NB4 (cell line): ENCODE data around the gene YLPM1.
A peak's percentile ranks its signal among the peaks of the same experiment; 100 is the strongest.

Experiments used
- DNase-seq: peaks from one replicate; pipeline ENCODE4 v3.0.0; 2010; ENCODE audit warnings: low read depth
- H3K4me3 ChIP-seq: one replicate; pipeline ENCODE4 v1.5.1; 2011; ENCODE audit warnings: mild to moderate bottlenecking, low read depth, low read length, moderate library complexity
- MYC ChIP-seq: IDR thresholded peaks from 2 replicates; pipeline ENCODE4 v1.6.1; 2011; ENCODE audit warnings: low read depth, low read length
- POLR2A ChIP-seq: IDR thresholded peaks from 2 replicates; pipeline ENCODE4 v1.6.1; 2011; ENCODE audit warnings: mild to moderate bottlenecking; ENCODE audit not compliant: insufficient read length; ENCODE audit errors: extremely low read depth
- TF ChIP-seq, protein P1 (sequence below): IDR thresholded peaks from one replicate; pipeline ENCODE4 v1.5.1; 2012; ENCODE audit warnings: low read depth, low read length
- TF ChIP-seq, protein P2 (sequence below): IDR thresholded peaks from 2 replicates; pipeline ENCODE4 v1.6.1; 2011; ENCODE audit warnings: low read depth, low read length

Gene YLPM1

DNA sequence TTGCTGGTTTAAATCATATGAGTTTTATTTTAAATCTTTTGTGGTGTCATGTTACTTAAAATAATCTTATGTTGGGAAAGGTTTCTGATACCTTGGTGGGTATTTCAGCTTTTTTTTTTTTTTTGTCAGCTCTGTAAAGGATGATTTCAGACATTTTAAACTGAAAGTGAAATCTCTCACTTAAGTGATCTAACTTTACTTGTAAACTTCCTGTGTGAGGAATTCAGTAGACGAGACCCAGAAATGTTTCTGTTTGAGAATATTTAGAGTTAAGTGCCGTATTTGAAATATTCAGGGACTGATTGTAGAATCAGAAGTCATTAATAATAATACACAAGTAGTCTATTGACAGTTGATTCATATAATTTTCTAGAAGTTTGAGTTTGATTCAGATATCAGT, 75.0 kb downstream of the YLPM1 start:
- no peak for DNase-seq
- H3K4me3 ChIP-seq = no peak overlapping the region
- TF ChIP-seq, protein P1, sequence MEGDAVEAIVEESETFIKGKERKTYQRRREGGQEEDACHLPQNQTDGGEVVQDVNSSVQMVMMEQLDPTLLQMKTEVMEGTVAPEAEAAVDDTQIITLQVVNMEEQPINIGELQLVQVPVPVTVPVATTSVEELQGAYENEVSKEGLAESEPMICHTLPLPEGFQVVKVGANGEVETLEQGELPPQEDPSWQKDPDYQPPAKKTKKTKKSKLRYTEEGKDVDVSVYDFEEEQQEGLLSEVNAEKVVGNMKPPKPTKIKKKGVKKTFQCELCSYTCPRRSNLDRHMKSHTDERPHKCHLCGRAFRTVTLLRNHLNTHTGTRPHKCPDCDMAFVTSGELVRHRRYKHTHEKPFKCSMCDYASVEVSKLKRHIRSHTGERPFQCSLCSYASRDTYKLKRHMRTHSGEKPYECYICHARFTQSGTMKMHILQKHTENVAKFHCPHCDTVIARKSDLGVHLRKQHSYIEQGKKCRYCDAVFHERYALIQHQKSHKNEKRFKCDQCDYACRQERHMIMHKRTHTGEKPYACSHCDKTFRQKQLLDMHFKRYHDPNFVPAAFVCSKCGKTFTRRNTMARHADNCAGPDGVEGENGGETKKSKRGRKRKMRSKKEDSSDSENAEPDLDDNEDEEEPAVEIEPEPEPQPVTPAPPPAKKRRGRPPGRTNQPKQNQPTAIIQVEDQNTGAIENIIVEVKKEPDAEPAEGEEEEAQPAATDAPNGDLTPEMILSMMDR = no peak
- TF ChIP-seq, protein P2, sequence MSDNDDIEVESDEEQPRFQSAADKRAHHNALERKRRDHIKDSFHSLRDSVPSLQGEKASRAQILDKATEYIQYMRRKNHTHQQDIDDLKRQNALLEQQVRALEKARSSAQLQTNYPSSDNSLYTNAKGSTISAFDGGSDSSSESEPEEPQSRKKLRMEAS = no peak
- TF ChIP-seq POLR2A (no peak), MYC (no peak)

DNA sequence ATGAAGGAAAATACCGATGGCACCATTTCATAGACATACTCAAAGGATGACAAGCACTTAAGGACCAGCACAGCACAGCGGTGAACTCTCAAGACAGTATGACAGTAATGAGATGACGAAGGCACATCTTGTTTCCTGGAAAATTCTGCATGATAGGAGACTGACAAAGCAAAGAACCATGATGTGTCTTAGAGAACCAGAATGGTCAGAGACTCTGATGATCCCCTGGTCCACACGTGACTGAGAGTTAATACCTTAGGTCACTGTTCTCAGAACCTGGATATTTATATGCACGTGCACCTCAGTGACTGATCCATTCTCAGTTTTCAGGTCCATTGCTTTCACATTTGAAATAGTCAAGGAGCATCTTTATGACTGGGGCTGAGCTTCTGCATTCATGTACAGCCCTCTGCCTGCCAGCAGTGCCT, 77.5 kb downstream of the YLPM1 start:
- no peak overlapping the region for H3K4me3 ChIP-seq
- DNase-seq = no peak
- TF ChIP-seq MYC (no peak), POLR2A (no peak)
- TF ChIP-seq, protein P1 = no peak
- TF ChIP-seq, protein P2 = no peak

DNA sequence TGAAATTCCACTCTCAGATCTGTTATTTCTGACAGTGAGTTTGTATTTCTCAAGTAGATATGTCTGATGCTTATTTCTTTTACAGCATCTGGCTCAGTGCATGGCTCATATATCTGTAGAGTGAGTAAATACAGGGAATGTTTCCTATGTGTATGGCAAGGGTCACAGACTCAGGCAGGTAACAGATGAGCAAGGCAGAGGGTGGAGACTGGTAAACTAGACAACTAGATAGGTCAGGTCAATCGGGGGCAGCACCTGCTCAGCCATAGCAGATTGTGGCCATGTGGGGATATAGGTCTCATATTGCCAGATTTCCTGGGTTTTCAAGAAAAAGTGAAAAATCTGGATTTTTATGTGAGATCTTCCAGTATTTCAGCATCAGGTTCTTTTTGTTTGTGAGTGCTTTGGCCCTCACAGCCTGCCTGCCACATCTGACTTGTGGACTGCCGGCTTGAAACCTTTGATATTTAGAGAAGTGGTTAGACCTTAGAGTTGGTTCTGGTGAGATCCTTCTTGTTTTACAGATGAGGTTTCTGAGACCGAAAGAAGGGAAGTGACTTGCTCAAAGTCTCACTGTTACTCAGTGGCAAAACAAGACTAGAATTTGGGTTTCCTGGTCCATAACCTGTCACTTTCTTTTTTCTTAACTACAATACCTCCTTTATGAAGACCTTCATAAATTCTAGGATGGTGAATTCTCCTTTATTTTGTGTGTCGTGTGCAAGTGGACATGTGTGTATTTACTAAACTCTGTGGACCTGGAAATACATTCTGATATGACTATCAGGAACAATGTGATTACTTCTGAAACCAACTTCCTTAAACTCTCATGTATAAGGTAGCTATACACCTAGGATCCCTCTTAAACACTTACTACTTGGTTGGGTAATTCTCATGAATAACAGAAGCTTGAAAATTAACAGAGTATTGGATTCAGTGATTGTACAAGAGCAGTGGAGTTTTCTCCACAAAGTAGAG, 78.4 kb downstream of the YLPM1 start:
- TF ChIP-seq POLR2A (no peak), MYC (no peak)
- TF ChIP-seq, protein P2 = no peak
- TF ChIP-seq, protein P1 = no peak
- DNase-seq = peak; percentile 24
- no peak overlapping the region for H3K4me3 ChIP-seq

DNA sequence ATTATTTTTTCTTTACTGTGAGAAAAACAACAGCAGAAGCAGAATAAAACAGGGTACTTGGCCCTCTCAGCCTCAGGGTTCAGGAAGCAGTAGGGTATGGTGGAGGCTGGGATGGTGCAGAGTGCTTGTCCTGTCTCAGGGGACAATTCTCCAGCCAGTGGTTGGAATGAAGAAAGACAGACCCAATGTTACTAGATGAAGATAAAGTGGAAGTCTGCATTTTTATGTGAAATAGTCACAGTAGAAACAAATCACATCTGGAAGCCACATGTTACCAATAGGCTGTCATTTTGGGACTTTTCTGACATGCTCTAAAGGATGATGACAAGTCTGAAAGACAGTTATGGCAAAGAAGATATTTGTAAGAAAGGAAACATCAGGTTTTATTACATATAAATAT, 80.5 kb downstream of the YLPM1 start:
- no peak for DNase-seq
- H3K4me3 ChIP-seq = no peak overlapping the region
- TF ChIP-seq MYC = no peak
- no peak for TF ChIP-seq POLR2A
- TF ChIP-seq, protein P2 = no peak
- TF ChIP-seq, protein P1 = no peak

DNA sequence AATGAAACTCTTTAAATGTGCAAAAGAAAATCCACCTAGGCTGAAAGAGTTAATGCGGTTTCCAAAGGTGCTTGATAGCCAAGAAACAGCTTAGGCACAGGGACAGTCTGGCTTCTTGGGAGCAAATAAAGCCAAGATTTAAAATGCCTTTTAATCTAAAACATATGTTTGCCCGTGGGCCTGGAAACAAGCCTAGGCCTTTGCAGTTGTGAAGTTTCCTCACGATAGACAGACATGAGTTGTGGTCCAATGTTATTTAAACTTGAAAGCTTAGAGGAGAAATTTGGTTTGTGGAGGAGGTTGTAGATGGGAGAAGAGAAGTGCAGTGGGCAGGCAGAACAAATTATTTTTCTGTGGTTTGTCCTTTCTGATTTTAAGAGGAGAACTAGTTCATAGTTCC, 83.1 kb downstream of the YLPM1 start:
- H3K4me3 ChIP-seq = no peak overlapping the region
- DNase-seq = no peak
- TF ChIP-seq, protein P2 = no peak
- TF ChIP-seq, protein P1 = no peak
- TF ChIP-seq MYC (no peak), POLR2A (no peak)
